ENCODE results near the gene TTC39C.

Gene TTC39C

GRCh38 chr18:23992089-23992940, 22.2 kb upstream of the TTC39C start:
- peak; percentile 61 for DNase-seq

GRCh38 chr18:23992941-23993280, 21.6 kb upstream of the TTC39C start:
- DNase-seq: no peak

GRCh38 chr18:23994361-23994902, 20.1 kb upstream of the TTC39C start:
- DNase-seq: peak; percentile 92

GRCh38 chr18:23995180-23995579, 19.4 kb upstream of the TTC39C start:
- no peak for DNase-seq

- DNase-seq: no peak
These were observed 16.5 kb upstream of the TTC39C start for GRCh38 chr18:23998018-23998417.

GRCh38 chr18:23998820-23999219, 15.7 kb upstream of the TTC39C start:
- DNase-seq: no peak

- DNase-seq: no peak
These were observed 13.7 kb upstream of the TTC39C start for GRCh38 chr18:24000613-24001490.

GRCh38 chr18:24002479-24002878, 12.1 kb upstream of the TTC39C start:
- no peak for DNase-seq

- no peak for DNase-seq
These were observed 11.3 kb upstream of the TTC39C start for GRCh38 chr18:24003288-24003687.

GRCh38 chr18:24003903-24004640, 10.5 kb upstream of the TTC39C start:
- peak; percentile 25 for DNase-seq

GRCh38 chr18:24006712-24007313, 7.7 kb upstream of the TTC39C start:
- no peak for DNase-seq

- no peak for DNase-seq
These were observed 5.3 kb upstream of the TTC39C start for GRCh38 chr18:24009246-24009645.

- DNase-seq: no peak
These were observed 4.8 kb upstream of the TTC39C start for GRCh38 chr18:24009651-24010333.

- DNase-seq: no peak
These were observed 3.9 kb upstream of the TTC39C start for GRCh38 chr18:24010673-24011072.

GRCh38 chr18:24011123-24011917, 3.2 kb upstream of the TTC39C start:
- DNase-seq: no peak

- no peak for DNase-seq
These were observed 1.5 kb upstream of the TTC39C start for GRCh38 chr18:24013051-24013450.

- DNase-seq: peak; percentile 77
These were observed 558 bp downstream of the TTC39C start for GRCh38 chr18:24014986-24015638.

GRCh38 chr18:24015639-24016631, 1.4 kb downstream of the TTC39C start:
- no peak for DNase-seq

- no peak for DNase-seq
These were observed 2.1 kb downstream of the TTC39C start for GRCh38 chr18:24016643-24017042.

Data from fibroblast of skin of right biceps (primary cell).